ENCODE data around the gene FBXO4.

Gene FBXO4

DNA sequence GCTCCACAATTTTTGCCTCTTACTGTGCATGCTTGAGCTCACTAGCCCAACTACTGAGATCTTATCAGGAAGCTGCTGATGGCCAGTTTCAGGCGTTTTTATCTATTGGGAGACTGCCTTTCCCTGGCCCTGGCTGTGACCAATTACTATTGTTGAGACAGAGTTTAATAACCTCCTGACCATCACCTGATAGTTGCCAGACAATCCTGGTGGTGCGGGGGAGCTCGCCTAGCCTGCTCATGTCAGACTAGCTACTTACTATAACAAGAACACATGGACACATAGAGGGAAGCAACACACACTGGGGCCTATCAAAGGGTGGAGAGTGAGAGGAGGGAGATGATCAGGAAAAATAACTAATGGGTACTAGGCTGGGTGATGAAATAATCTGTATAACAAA lies 41.8 kb upstream of the FBXO4 start:
- no peak overlapping the region for H3K27ac ChIP-seq (replicated peaks)
- no peak for DNase-seq (ENCODE audit: low read depth in 1 of 2, low spot score in 1 of 2)
- no peaks in the 10 kb centered on the region for H3K27me3 ChIP-seq (ENCODE audit: insufficient read depth, poor library complexity, severe bottlenecking)
- TF ChIP-seq SPI1 (IDR thresholded peaks at IDR 0.05; ENCODE audit: borderline replicate concordance, low read depth) (no peak), POLR2AphosphoS5 (IDR thresholded peaks at IDR 0.05; ENCODE audit: low read depth) (no peak)
- no peak overlapping the region for H3K4me3 ChIP-seq (replicated peaks; ENCODE audit: insufficient read depth, low read length)

DNA sequence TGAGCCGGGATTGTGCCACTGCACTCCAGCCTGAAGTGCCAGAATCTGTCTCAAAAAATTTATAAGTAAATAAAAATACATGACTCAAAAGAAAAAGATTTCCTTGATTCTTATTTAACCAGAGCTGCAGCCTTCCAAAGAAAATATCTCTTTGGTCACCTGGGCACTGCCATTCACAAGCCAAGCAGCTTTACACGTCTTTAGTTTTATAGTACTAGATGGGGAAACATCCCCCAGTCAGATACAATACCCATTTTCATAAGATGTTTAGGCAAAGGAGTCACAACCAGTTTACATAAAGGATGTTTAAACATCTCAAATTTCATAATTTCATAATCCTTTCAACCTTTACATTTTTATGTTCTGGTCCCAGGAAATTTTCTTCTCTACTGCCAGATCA lies 41.1 kb upstream of the FBXO4 start:
- DNase-seq (ENCODE audit: low read depth in 1 of 2, low spot score in 1 of 2): no peak
- no peak overlapping the region for H3K27ac ChIP-seq (replicated peaks)
- no peak overlapping the region for H3K4me3 ChIP-seq (replicated peaks; ENCODE audit: insufficient read depth, low read length)
- no peaks in the 10 kb centered on the region for H3K27me3 ChIP-seq (ENCODE audit: insufficient read depth, poor library complexity, severe bottlenecking)
- TF ChIP-seq, protein P1, sequence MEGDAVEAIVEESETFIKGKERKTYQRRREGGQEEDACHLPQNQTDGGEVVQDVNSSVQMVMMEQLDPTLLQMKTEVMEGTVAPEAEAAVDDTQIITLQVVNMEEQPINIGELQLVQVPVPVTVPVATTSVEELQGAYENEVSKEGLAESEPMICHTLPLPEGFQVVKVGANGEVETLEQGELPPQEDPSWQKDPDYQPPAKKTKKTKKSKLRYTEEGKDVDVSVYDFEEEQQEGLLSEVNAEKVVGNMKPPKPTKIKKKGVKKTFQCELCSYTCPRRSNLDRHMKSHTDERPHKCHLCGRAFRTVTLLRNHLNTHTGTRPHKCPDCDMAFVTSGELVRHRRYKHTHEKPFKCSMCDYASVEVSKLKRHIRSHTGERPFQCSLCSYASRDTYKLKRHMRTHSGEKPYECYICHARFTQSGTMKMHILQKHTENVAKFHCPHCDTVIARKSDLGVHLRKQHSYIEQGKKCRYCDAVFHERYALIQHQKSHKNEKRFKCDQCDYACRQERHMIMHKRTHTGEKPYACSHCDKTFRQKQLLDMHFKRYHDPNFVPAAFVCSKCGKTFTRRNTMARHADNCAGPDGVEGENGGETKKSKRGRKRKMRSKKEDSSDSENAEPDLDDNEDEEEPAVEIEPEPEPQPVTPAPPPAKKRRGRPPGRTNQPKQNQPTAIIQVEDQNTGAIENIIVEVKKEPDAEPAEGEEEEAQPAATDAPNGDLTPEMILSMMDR (IDR thresholded peaks at IDR 0.05; ENCODE audit: insufficient read depth, low read length): no peak
- no peak for TF ChIP-seq GABPA (IDR thresholded peaks at IDR 0.05; ENCODE audit: low read depth)
- TF ChIP-seq, protein P2, sequence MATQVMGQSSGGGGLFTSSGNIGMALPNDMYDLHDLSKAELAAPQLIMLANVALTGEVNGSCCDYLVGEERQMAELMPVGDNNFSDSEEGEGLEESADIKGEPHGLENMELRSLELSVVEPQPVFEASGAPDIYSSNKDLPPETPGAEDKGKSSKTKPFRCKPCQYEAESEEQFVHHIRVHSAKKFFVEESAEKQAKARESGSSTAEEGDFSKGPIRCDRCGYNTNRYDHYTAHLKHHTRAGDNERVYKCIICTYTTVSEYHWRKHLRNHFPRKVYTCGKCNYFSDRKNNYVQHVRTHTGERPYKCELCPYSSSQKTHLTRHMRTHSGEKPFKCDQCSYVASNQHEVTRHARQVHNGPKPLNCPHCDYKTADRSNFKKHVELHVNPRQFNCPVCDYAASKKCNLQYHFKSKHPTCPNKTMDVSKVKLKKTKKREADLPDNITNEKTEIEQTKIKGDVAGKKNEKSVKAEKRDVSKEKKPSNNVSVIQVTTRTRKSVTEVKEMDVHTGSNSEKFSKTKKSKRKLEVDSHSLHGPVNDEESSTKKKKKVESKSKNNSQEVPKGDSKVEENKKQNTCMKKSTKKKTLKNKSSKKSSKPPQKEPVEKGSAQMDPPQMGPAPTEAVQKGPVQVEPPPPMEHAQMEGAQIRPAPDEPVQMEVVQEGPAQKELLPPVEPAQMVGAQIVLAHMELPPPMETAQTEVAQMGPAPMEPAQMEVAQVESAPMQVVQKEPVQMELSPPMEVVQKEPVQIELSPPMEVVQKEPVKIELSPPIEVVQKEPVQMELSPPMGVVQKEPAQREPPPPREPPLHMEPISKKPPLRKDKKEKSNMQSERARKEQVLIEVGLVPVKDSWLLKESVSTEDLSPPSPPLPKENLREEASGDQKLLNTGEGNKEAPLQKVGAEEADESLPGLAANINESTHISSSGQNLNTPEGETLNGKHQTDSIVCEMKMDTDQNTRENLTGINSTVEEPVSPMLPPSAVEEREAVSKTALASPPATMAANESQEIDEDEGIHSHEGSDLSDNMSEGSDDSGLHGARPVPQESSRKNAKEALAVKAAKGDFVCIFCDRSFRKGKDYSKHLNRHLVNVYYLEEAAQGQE (IDR thresholded peaks at IDR 0.05; ENCODE audit: insufficient replicate concordance, low read depth): no peak
- no peak for TF ChIP-seq SPI1 (IDR thresholded peaks at IDR 0.05; ENCODE audit: borderline replicate concordance, low read depth)
- no peak for TF ChIP-seq POLR2AphosphoS5 (IDR thresholded peaks at IDR 0.05; ENCODE audit: low read depth)

DNA sequence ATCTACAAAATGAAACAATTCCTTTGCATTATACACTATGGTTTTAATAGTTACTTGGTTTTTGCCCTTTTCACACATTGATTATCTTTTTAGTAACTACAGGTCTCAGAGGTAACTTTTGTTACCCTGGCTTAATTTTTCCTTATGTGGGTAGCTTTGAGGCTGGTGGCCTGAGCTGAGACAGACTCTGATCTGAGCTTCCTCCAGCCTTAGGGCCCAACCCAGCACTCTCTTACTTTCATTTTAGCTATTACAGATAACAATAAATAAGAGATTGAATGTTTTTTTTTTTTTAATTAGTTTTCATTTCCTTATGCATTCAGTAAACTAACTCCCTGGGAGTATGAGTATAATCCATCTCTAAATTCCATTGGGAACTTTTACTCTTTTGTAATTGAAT lies 39.8 kb upstream of the FBXO4 start:
- TF ChIP-seq POLR2AphosphoS5 (IDR thresholded peaks at IDR 0.05; ENCODE audit: low read depth) (no peak), GABPA (IDR thresholded peaks at IDR 0.05; ENCODE audit: low read depth) (no peak), SPI1 (IDR thresholded peaks at IDR 0.05; ENCODE audit: borderline replicate concordance, low read depth) (no peak)
- TF ChIP-seq, protein P1 (IDR thresholded peaks at IDR 0.05; ENCODE audit: insufficient read depth, low read length): no peak
- TF ChIP-seq, protein P2 (IDR thresholded peaks at IDR 0.05; ENCODE audit: insufficient replicate concordance, low read depth): no peak
- Histone ChIP-seq H3K4me3 (replicated peaks; ENCODE audit: insufficient read depth, low read length) (no peak overlapping the region), H3K27ac (replicated peaks) (no peak overlapping the region), H3K27me3 (ENCODE audit: insufficient read depth, poor library complexity, severe bottlenecking) (no peaks in the 10 kb centered on the region)
- DNase-seq (ENCODE audit: low read depth in 1 of 2, low spot score in 1 of 2): no peak

DNA sequence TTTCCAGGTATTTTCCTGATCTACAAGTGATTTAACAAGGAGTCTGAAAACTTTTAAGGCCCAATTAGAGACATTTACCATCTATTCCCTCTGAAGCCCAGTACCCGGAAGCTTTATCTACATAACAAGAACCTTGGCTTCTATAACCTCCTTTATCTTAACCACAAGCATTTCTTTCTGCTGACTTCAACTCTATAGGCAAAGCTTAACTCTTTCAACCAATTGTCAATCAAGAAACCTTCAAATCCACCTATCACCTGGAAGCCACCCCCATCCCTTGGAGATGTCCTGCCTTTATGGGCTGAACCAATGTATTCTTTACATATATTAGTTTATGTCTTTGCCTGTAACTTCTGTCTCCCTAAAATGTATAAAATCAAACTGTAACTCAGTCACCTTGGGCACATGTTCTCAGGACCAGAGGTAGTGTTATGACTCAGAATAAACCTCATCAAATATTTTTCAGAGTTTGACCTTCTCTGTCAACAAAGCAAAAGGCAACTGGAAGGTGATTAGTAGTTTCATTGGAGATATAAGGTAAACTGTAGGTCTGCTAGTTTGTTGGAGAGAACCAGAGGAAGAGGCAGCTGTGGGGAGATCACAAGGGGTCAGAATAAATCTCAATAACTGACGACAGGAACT lies 33.9 kb upstream of the FBXO4 start:
- Histone ChIP-seq H3K4me3 (replicated peaks; ENCODE audit: insufficient read depth, low read length) (no peak overlapping the region), H3K27me3 (ENCODE audit: insufficient read depth, poor library complexity, severe bottlenecking) (no peaks in the 10 kb centered on the region), H3K27ac (replicated peaks) (no peak overlapping the region)
- no peak for TF ChIP-seq POLR2AphosphoS5 (IDR thresholded peaks at IDR 0.05; ENCODE audit: low read depth)
- no peak for TF ChIP-seq GABPA (IDR thresholded peaks at IDR 0.05; ENCODE audit: low read depth)
- TF ChIP-seq, protein P1 (IDR thresholded peaks at IDR 0.05; ENCODE audit: insufficient read depth, low read length): no peak
- DNase-seq (ENCODE audit: low read depth in 1 of 2, low spot score in 1 of 2): no peak
